Thoracic aorta (tissue), 2 donors: ENCODE data around the gene OLFML3. TPM values are rescaled to one million over a fixed set of nuclear protein-coding genes. Genes with fewer than 3 reads are reported as not detected.
"Not testable (repeated sequence)": the region's sequence is repeated elsewhere in the genome, so short reads cannot be mapped to it uniquely, and the experiment has no call there.

Source experiments
- ATAC-seq: fragments of 150-250 bp; one replicate; pipeline ENCODE4 v1.8.0; 2017; ENCODE audit warnings: low read depth; ENCODE audit not compliant: insufficient number of reproducible peaks, low FRiP score
- DNase-seq: peaks from one replicate; pipeline ENCODE4 v3.0.0-alpha.2; 2020; ENCODE audit warnings: low spot score
- H3K27ac ChIP-seq, 2 donors: fragments of 200-600 bp; sonication (generic); 1 replicate in 1 of 2; 2 replicates in 1 of 2; pipeline ENCODE4 v1.5.1; 2016; ENCODE audit warnings: mild to moderate bottlenecking in 2 of 2, moderate library complexity in 2 of 2
- H3K27me3 ChIP-seq: fragments of 200-600 bp; sonication (generic); replicated peaks from 2 replicates; pipeline ENCODE4 v1.6.0; 2016; ENCODE audit warnings: mild to moderate bottlenecking; ENCODE audit not compliant: insufficient read depth
- H3K36me3 ChIP-seq: fragments of 200-600 bp; sonication (generic); one replicate; pipeline ENCODE4 v1.5.1; 2016
- H3K4me1 ChIP-seq, 2 donors: fragments of 200-600 bp; sonication (generic); 1 replicate in 1 of 2; 2 replicates in 1 of 2; pipeline versions ENCODE4 v1.5.1 to v1.6.0; 2016; ENCODE audit warnings: low read depth in 2 of 2, mild to moderate bottlenecking in 1 of 2; ENCODE audit not compliant: control insufficient read depth in 1 of 2
- H3K4me3 ChIP-seq: fragments of 200-600 bp; sonication (generic); 2 replicates; pipeline ENCODE4 v1.5.1; 2016; ENCODE audit warnings: mild to moderate bottlenecking
- H3K9me3 ChIP-seq: fragments of 200-600 bp; sonication (generic); 2 replicates; pipeline ENCODE4 v1.5.1; 2016
- total RNA-seq, 2 donors: library from RNA; depleted of rRNA; stranded (reverse); fragments of >200 nt; gene quantifications; one replicate each; pipeline versions ENCODE4 v1.1.0 to v1.2.3, GENCODE V29; 2016
- TF ChIP-seq, protein P1 (sequence below): fragments of 200-600 bp; sonication (generic); IDR thresholded peaks from one replicate; pipeline ENCODE4 v1.5.1; 2019; ENCODE audit warnings: antibody characterized with exemption

Gene OLFML3
- total RNA-seq, 2 donors from 2014 or later = 56.0 to 63.9 TPM

DNA sequence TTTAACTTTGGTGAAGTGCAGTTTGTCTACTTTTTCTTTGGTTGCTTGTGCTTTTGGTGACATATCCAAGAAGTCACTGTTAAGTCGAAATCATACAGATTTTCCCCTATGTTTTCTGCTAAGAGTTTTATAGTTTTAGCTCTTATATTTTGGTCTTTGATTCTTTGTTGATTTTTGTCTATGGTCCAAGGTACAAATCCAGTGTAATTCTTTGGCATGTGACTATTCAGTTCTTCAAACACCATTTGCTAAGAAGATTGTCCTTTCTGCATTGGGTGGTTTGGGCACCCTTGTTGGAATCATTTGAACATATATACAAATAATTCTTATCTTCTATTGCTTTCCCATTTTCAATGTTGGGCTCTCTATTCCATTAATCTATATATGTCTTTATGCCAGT lies 33.9 kb upstream of the OLFML3 start:
- ATAC-seq = no peak
- peaks cover 27 to 39% of the 10 kb centered on the region in 2 donors for H3K4me1 ChIP-seq
- H3K4me3 ChIP-seq = no peak overlapping the region
- DNase-seq = no peak
- H3K27me3 ChIP-seq = no peaks in the 10 kb centered on the region
- TF ChIP-seq, protein P1, sequence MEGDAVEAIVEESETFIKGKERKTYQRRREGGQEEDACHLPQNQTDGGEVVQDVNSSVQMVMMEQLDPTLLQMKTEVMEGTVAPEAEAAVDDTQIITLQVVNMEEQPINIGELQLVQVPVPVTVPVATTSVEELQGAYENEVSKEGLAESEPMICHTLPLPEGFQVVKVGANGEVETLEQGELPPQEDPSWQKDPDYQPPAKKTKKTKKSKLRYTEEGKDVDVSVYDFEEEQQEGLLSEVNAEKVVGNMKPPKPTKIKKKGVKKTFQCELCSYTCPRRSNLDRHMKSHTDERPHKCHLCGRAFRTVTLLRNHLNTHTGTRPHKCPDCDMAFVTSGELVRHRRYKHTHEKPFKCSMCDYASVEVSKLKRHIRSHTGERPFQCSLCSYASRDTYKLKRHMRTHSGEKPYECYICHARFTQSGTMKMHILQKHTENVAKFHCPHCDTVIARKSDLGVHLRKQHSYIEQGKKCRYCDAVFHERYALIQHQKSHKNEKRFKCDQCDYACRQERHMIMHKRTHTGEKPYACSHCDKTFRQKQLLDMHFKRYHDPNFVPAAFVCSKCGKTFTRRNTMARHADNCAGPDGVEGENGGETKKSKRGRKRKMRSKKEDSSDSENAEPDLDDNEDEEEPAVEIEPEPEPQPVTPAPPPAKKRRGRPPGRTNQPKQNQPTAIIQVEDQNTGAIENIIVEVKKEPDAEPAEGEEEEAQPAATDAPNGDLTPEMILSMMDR = no peak
- H3K36me3 ChIP-seq = peaks cover 7% of the 10 kb centered on the region
- no peaks in the 10 kb centered on the region for H3K9me3 ChIP-seq
- no peak overlapping the region for H3K27ac ChIP-seq

DNA sequence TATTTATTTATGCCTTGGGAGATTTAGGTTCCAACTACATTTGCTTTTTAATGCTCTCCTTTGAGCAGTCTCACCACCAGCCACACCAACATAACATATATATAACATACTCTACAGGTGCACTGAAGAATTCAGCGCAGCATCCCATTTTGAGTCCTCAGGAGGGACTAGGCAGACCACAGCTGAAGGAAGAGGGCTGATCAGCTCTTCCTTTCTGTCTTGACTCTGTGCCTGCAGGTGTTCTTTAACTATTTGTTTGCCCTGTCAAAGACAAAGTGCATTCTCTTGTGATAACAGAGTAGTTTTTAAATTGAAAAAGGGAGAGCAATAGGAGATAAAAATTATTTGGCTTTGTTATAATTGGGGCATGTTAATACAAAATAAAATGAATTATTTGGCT lies 33.2 kb upstream of the OLFML3 start:
- Histone ChIP-seq H3K4me1 (peaks cover 27 to 41% of the 10 kb centered on the region in 2 donors), H3K9me3 (no peaks in the 10 kb centered on the region), H3K4me3 (no peak overlapping the region), H3K27me3 (no peaks in the 10 kb centered on the region), H3K27ac (no peak overlapping the region), H3K36me3 (peaks cover 2% of the 10 kb centered on the region)
- DNase-seq (no peak), ATAC-seq (no peak)
- TF ChIP-seq, protein P1 = no peak

DNA sequence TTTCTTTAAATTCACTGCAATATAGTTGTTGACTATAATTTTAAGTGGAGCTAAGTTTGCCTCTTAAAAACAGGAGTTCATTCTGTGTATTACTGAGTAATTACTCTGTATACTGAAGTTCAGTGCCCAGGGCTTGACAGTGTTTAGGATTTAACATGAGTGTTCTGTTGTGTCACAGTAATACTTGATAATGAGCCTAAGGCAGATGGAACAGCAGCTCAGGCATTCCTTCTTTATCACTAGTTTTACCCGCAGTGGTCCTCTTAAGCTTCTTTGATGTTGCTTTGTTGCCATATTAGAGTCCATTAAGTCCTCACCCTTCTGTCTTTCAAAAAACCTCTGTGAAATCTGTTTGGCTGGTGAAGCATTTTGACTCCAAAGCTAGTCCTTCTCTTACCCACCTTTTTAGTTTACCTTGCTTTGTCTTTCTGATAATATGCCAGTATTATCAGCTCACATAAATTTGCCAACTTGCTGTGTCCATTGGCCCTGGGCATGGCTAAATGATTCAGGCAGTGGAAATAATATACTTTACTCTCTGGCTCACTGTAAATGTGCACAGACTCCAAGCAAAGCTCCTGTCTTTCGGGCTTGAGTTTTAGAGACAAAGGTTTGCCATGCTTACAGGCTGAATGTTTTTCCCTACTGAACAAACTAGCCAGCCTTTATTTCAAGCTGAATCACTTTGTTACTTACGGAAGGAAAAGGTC lies 32.4 kb upstream of the OLFML3 start:
- Histone ChIP-seq H3K4me1 (peaks cover 27 to 41% of the 10 kb centered on the region in 2 donors), H3K27me3 (no peaks in the 10 kb centered on the region), H3K4me3 (no peak overlapping the region), H3K27ac (peak overlapping the region; percentile 28 to 35), H3K9me3 (no peaks in the 10 kb centered on the region), H3K36me3 (no peaks in the 10 kb centered on the region)
- no peak for ATAC-seq
- DNase-seq = no peak
- TF ChIP-seq, protein P1 = no peak

DNA sequence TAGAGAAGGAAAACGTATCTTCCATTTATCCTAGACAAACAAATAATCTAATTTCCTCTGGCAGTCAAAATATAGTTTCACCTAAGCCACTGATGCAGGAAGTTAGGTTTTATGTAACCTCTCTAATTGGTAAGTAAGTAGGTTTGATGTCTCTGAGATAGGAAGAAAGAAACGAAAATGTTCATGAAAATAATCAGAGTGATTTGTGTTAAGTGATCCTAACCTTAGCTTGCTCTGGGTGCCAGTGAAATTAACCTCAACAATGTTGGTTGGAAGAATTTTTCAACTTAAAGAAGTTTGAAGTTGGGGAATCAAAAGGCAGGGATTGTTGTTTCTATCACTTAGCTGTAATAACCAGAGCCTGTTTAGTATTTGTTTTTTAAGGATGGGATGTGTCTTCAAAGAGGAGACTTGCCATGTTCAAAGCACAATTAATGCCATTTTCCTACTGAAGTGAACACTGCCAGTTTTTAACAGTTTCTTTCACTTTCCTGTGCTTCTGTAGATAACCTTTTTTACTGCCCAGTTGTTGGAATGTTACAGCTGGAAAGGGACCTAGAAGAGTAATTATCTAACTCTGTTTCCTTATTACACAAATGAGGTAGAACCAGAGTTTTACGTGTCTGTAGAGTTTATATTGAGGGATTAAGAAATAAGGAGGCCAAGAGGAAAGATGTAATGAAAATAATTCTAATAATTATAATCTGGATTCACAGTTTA lies 31.7 kb upstream of the OLFML3 start:
- TF ChIP-seq, protein P1 = no peak

DNA sequence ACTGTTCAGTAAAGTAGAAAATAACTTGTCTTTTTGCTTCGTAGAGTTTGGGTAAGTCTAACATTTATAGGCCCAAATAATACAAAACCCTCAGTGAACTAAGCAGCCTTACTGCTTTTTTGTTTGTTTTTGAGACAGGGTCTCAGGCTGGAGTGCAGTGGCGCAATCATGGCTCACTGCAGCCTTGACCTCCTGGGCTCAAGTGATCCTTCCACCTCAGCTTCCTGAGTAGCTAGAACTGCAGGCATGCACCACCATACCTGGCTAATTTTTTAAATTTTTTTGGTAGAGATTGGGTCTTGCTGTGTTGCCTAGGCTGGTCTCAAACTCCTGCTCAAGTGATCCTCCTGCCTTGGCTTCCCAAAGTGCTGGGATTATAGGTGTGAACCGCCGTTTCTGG lies 31.1 kb upstream of the OLFML3 start:
- not testable (repeated sequence) for H3K27me3 ChIP-seq, H3K4me3 ChIP-seq, ATAC-seq, DNase-seq, H3K36me3 ChIP-seq, H3K9me3 ChIP-seq
- H3K4me1 ChIP-seq = peaks cover 30 to 41% of the 10 kb centered on the region in 2 donors
- H3K27ac ChIP-seq = peak overlapping the region; percentile 28 to 35

More for the DNA sequence above, 31.7 kb upstream of the OLFML3 start:
- H3K9me3 ChIP-seq = no peaks in the 10 kb centered on the region
- no peaks in the 10 kb centered on the region for H3K27me3 ChIP-seq
- DNase-seq = no peak
- H3K4me3 ChIP-seq = peak overlapping the region; percentile 18
- no peak for ATAC-seq
- H3K36me3 ChIP-seq = no peaks in the 10 kb centered on the region
- peak overlapping the region; percentile 28 to 35 for H3K27ac ChIP-seq
- H3K4me1 ChIP-seq = peaks cover 30 to 41% of the 10 kb centered on the region in 2 donors
